PC-3 (cell line): ENCODE measurements around the gene HNRNPF. TPM values are rescaled to one million over a fixed set of nuclear protein-coding genes. Genes with fewer than 3 reads are reported as not detected.

Experiments used
- ATAC-seq: fragments of 200-7000 bp; cut with Tn5 transposase; 2 replicates; pipeline ENCODE4 v1.9.1; 2020; ENCODE audit warnings: mild to moderate bottlenecking, moderate library complexity
- BruUV-seq: library from RNA; stranded (reverse); fragments of 400-500 nt; replicated peaks from 2 replicates; lab custom pipeline; 2021; lab: Mats Ljungman, UMichigan
- CTCF ChIA-PET: fragments of 300-600 bp; sonication (Branson Sonifier 250); formaldehyde crosslinking; loops from one replicate; lab custom pipeline; 2022; ENCODE audit warnings: antibody characterized with exemption; lab: Charles Lee
- POLR2A ChIA-PET: fragments of 300-600 bp; sonication (Branson Sonifier 250); formaldehyde crosslinking; loops from one replicate; lab custom pipeline; 2022; ENCODE audit warnings: antibody characterized with exemption; ENCODE audit not compliant: unreplicated experiment; lab: Charles Lee
- DNase-seq: peaks from one replicate; pipeline ENCODE4 v3.0.0-alpha.2; 2015
- H2AFZ ChIP-seq: fragments of 300-600 bp; sonication (generic); 2 replicates; pipeline ENCODE4 v1.6.0; 2016; ENCODE audit warnings: antibody characterized with exemption, low read length
- H3F3A ChIP-seq: fragments of 300-600 bp; sonication (generic); one replicate; pipeline ENCODE4 v1.6.0; 2017; ENCODE audit warnings: antibody characterized with exemption, low read length, control low read depth, mild to moderate bottlenecking; ENCODE audit not compliant: unreplicated experiment
- H3K27ac ChIP-seq: fragments of 300-600 bp; sonication (generic); 2 replicates; pipeline ENCODE4 v1.5.1; 2016; ENCODE audit warnings: mild to moderate bottlenecking, low read length
- H3K27me3 ChIP-seq: fragments of 300-600 bp; sonication (generic); 2 replicates; pipeline ENCODE4 v1.6.1; 2016; ENCODE audit warnings: low read length, mixed read lengths
- H3K36me3 ChIP-seq: fragments of 300-600 bp; sonication (generic); 2 replicates; pipeline ENCODE4 v1.6.1; 2016; ENCODE audit warnings: low read depth, mixed run types, low read length, mixed read lengths
- H3K4me1 ChIP-seq: fragments of 300-600 bp; sonication (generic); 2 replicates; pipeline ENCODE4 v1.5.1; 2016; ENCODE audit warnings: low read length; ENCODE audit not compliant: insufficient read depth
- H3K4me2 ChIP-seq: fragments of 300-600 bp; sonication (generic); 2 replicates; pipeline ENCODE4 v1.6.0; 2016; ENCODE audit warnings: low read length
- H3K4me3 ChIP-seq: fragments of 300-600 bp; sonication (generic); 2 replicates; pipeline ENCODE4 v1.5.1; 2016; ENCODE audit warnings: mild to moderate bottlenecking, low read length, mixed read lengths
- H3K79me2 ChIP-seq: fragments of 300-600 bp; sonication (generic); 2 replicates; pipeline ENCODE4 v1.6.1; 2017; ENCODE audit warnings: low read length, mixed read lengths
- H3K9ac ChIP-seq: fragments of 300-600 bp; sonication (generic); 2 replicates; pipeline ENCODE4 v1.6.0; 2016; ENCODE audit warnings: mild to moderate bottlenecking, low read length
- H3K9me2 ChIP-seq: fragments of 300-600 bp; sonication (generic); replicated peaks from 2 replicates; pipeline ENCODE4 v1.6.1; 2016; ENCODE audit warnings: mixed run types, low read length, mixed read lengths
- H3K9me3 ChIP-seq: fragments of 300-600 bp; sonication (generic); 2 replicates; pipeline ENCODE4 v1.6.1; 2016; ENCODE audit warnings: low read length, mixed read lengths
- H4K20me1 ChIP-seq: fragments of 300-600 bp; sonication (generic); 2 replicates; pipeline ENCODE4 v1.6.1; 2016; ENCODE audit warnings: low read length, mixed read lengths
- EZH2 ChIP-seq: fragments of 300-600 bp; sonication (generic); IDR thresholded peaks from one replicate; pipeline ENCODE4 v1.6.1; 2017; ENCODE audit warnings: antibody characterized with exemption, mild to moderate bottlenecking, low read length; ENCODE audit not compliant: unreplicated experiment
- EZH2phosphoT487 ChIP-seq: fragments of 300-600 bp; sonication (generic); IDR thresholded peaks from 2 replicates; pipeline ENCODE4 v1.6.1; 2018; ENCODE audit warnings: mild to moderate bottlenecking, antibody characterized with exemption, low read length, borderline replicate concordance
- intact Hi-C: fragments of 100-400 bp; cut with micrococcal nuclease; formaldehyde crosslinking; loops from 2 replicates; pipeline ENCODE4 v1.9.0; 2023
- total RNA-seq: library from RNA; depleted of rRNA; stranded (reverse); fragments of >200 nt; gene quantifications from 2 replicates; pipeline ENCODE4 v1.2.3, GENCODE V29; 2014
- TF ChIP-seq, protein P1 (sequence below): fragments of 300-600 bp; sonication (generic); conservative IDR thresholded peaks from 2 replicates; pipeline ENCODE4 v1.5.1; 2017; ENCODE audit warnings: antibody characterized with exemption, low read depth, mild to moderate bottlenecking, low read length

HNRNPF gene
- total RNA-seq, 1 experiment from 2014 or later, result 421 TPM

DNA sequence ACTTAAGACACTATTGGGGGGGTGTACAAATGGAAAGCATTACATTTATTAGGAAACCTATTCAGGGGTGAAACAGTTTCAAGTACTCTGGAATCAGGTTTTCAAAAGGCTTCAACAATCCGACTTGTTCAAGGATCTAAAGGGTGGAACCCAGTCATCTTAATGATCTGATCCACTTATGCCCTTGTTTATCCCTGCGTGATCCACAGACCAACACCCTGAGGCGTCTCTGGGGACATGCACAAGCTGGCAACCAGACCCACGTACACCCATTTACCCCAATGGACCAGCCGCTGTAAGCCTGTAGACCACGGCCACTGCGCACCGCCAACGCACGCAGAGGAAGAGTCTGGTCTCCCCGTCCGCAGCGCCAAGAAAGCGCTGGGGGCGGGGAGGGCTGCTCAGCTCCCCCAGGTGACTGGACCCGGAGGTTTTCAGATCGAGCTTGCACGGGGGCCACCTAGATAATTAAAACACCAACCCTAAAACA, 13.4 kb downstream of the HNRNPF start:
- Histone ChIP-seq H3K27me3 (no peaks in the 10 kb centered on the region), H3K9ac (peak overlapping the region; percentile 98), H4K20me1 (peaks cover 75% of the 10 kb centered on the region), H3K4me3 (peak overlapping the region; percentile 78), H3F3A (no peaks in the 10 kb centered on the region), H2AFZ (no peak overlapping the region), H3K79me2 (peaks cover 98% of the 10 kb centered on the region), H3K9me2 (no peaks in the 10 kb centered on the region), H3K36me3 (peaks cover 62% of the 10 kb centered on the region), H3K9me3 (no peaks in the 10 kb centered on the region), H3K27ac (peak overlapping the region; percentile 93), H3K4me1 (peaks cover 48% of the 10 kb centered on the region), H3K4me2 (peak overlapping the region; percentile 95)
- CTCF ChIA-PET, result interaction anchor here (0.5 to 0.6 kb wide), 2 partner anchors 15 to 531 kb away, joined by 3 to 4 read pairs; no protein-coding TSS in a partner anchor
- POLR2A ChIA-PET, result interaction anchor here (0.7 kb wide), 2 partner anchors 59 to 91 kb away, joined by 3 to 4 read pairs; no protein-coding TSS in a partner anchor
- no peak for TF ChIP-seq EZH2
- TF ChIP-seq, protein P1, sequence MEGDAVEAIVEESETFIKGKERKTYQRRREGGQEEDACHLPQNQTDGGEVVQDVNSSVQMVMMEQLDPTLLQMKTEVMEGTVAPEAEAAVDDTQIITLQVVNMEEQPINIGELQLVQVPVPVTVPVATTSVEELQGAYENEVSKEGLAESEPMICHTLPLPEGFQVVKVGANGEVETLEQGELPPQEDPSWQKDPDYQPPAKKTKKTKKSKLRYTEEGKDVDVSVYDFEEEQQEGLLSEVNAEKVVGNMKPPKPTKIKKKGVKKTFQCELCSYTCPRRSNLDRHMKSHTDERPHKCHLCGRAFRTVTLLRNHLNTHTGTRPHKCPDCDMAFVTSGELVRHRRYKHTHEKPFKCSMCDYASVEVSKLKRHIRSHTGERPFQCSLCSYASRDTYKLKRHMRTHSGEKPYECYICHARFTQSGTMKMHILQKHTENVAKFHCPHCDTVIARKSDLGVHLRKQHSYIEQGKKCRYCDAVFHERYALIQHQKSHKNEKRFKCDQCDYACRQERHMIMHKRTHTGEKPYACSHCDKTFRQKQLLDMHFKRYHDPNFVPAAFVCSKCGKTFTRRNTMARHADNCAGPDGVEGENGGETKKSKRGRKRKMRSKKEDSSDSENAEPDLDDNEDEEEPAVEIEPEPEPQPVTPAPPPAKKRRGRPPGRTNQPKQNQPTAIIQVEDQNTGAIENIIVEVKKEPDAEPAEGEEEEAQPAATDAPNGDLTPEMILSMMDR, result no peak
- no peak for TF ChIP-seq EZH2phosphoT487
- intact Hi-C loops, result loop anchor here (5.0 kb wide), 2 partner anchors 38 to 42 kb away; partner anchors contain the start of gene ZNF487
- BruUV-seq, result no TSS peak
- DNase-seq, result no peak
- no peak for ATAC-seq

DNA sequence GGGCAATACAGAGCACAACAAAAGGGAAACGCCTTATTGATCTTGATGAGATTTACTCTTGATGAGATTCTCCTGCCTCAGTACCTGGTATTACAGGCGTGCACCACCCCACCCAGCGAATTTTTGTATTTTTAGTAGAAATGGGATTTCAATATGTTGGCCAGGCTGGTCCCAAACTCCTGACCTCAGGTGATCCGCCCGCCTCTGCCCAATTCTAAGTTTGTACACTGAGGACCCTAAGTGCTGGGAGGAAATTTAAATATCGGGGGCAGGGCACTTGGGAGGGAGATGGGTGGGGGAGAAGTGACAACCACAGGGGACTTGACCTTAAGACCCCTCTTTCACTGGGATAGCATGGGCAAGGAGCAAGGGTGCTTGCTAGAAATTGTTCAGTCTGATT, 14.1 kb downstream of the HNRNPF start:
- ChIA-PET POLR2A (no interaction called here), CTCF (no interaction called here)
- Histone ChIP-seq H3K4me1 (peaks cover 41% of the 10 kb centered on the region), H2AFZ (no peak overlapping the region), H3K9ac (peak overlapping the region; percentile 98), H3K79me2 (peaks cover 98% of the 10 kb centered on the region), H3K4me3 (peak overlapping the region; percentile 78), H3K27me3 (no peaks in the 10 kb centered on the region), H3K27ac (no peak overlapping the region), H3K4me2 (peak overlapping the region; percentile 95), H3K9me2 (no peaks in the 10 kb centered on the region), H4K20me1 (peaks cover 75% of the 10 kb centered on the region), H3F3A (no peaks in the 10 kb centered on the region), H3K36me3 (peaks cover 64% of the 10 kb centered on the region), H3K9me3 (no peaks in the 10 kb centered on the region)
- intact Hi-C loops, result loop anchor here (5.0 kb wide), 2 partner anchors 38 to 42 kb away; partner anchors contain the start of gene ZNF487
- no peak for ATAC-seq
- no TSS peak for BruUV-seq
- TF ChIP-seq EZH2, result no peak
- TF ChIP-seq, protein P1, result no peak
- no peak for DNase-seq
